Measurements from ENCODE around the gene CCDC127.
"Not testable (repeated sequence)": the region's sequence is repeated elsewhere in the genome, so short reads cannot be mapped to it uniquely, and the experiment has no call there.

The CCDC127 gene

GRCh38 chr5:217494-218456 is at the start of gene CCDC127, which contains the start of gene SDHA:
Gene CCDC127 (minus strand): TSS chr5:218153. CDS start chr5:216849, 1,304 bp downstream.
Gene SDHA (plus strand): TSS chr5:218320. CDS start chr5:218356, 36 bp downstream.
- DNase-seq (ENCODE audit: low spot score), result peak; percentile 96
- peak; percentile 69 for TF ChIP-seq CTCF (IDR thresholded peaks at IDR 0.05; ENCODE audit: poor library complexity, severe bottlenecking)
- H3K27ac ChIP-seq (ENCODE audit: poor library complexity, severe bottlenecking), result peak within 1 kb of the TSS; percentile 73
- peak within 1 kb of the TSS; percentile 75 for H3K4me3 ChIP-seq (ENCODE audit: severe bottlenecking)
- H3K9me3 ChIP-seq (ENCODE audit: severe bottlenecking); H3K27me3 ChIP-seq (ENCODE audit: insufficient read depth, poor library complexity, severe bottlenecking): not testable (repeated sequence)
- H3K4me1 ChIP-seq (ENCODE audit: insufficient read depth, poor library complexity, severe bottlenecking), result peaks cover 30% of the 10 kb centered on the region
- H3K36me3 ChIP-seq (ENCODE audit: low read depth), result peaks cover 23% of the 10 kb centered on the region
- ATAC-seq (ENCODE audit: low read depth), result peak; percentile 73

GRCh38 chr5:267716-268115 is 49.8 kb upstream of the CCDC127 start:
- Histone ChIP-seq H3K4me1 (ENCODE audit: insufficient read depth, poor library complexity, severe bottlenecking) (no peaks in the 10 kb centered on the region), H3K36me3 (ENCODE audit: low read depth) (peaks cover 16% of the 10 kb centered on the region), H3K4me3 (ENCODE audit: severe bottlenecking) (no peak overlapping the region), H3K9me3 (ENCODE audit: severe bottlenecking) (no peaks in the 10 kb centered on the region), H3K27ac (ENCODE audit: poor library complexity, severe bottlenecking) (no peak overlapping the region), H3K27me3 (ENCODE audit: insufficient read depth, poor library complexity, severe bottlenecking) (no peaks in the 10 kb centered on the region)
- ATAC-seq (ENCODE audit: low read depth) (no peak), DNase-seq (ENCODE audit: low spot score) (no peak)
- no peak for TF ChIP-seq CTCF (IDR thresholded peaks at IDR 0.05; ENCODE audit: poor library complexity, severe bottlenecking)

GRCh38 chr5:266311-267026 is 48.5 kb upstream of the CCDC127 start:
- not testable (repeated sequence) for ATAC-seq (ENCODE audit: low read depth); H3K4me3 ChIP-seq (ENCODE audit: severe bottlenecking); DNase-seq (ENCODE audit: low spot score)

GRCh38 chr5:264338-264737 is 46.4 kb upstream of the CCDC127 start:
- no peaks in the 10 kb centered on the region for H3K9me3 ChIP-seq (ENCODE audit: severe bottlenecking)
- H3K4me3 ChIP-seq (ENCODE audit: severe bottlenecking), result no peak overlapping the region
- no peaks in the 10 kb centered on the region for H3K27me3 ChIP-seq (ENCODE audit: insufficient read depth, poor library complexity, severe bottlenecking)
- TF ChIP-seq CTCF (IDR thresholded peaks at IDR 0.05; ENCODE audit: poor library complexity, severe bottlenecking), result no peak
- H3K27ac ChIP-seq (ENCODE audit: poor library complexity, severe bottlenecking), result peak overlapping the region; percentile 82
- peaks cover 16% of the 10 kb centered on the region for H3K36me3 ChIP-seq (ENCODE audit: low read depth)
- ATAC-seq (ENCODE audit: low read depth), result no peak
- DNase-seq (ENCODE audit: low spot score), result no peak
- no peaks in the 10 kb centered on the region for H3K4me1 ChIP-seq (ENCODE audit: insufficient read depth, poor library complexity, severe bottlenecking)

More at GRCh38 chr5:266311-267026, 48.5 kb upstream of the CCDC127 start:
- H3K27ac ChIP-seq (ENCODE audit: poor library complexity, severe bottlenecking); H3K27me3 ChIP-seq (ENCODE audit: insufficient read depth, poor library complexity, severe bottlenecking); H3K4me1 ChIP-seq (ENCODE audit: insufficient read depth, poor library complexity, severe bottlenecking); H3K9me3 ChIP-seq (ENCODE audit: severe bottlenecking): not testable (repeated sequence)
- peaks cover 16% of the 10 kb centered on the region for H3K36me3 ChIP-seq (ENCODE audit: low read depth)

- peaks cover 16% of the 10 kb centered on the region for H3K36me3 ChIP-seq (ENCODE audit: low read depth)
- not testable (repeated sequence) for H3K27me3 ChIP-seq (ENCODE audit: insufficient read depth, poor library complexity, severe bottlenecking); H3K4me3 ChIP-seq (ENCODE audit: severe bottlenecking); H3K9me3 ChIP-seq (ENCODE audit: severe bottlenecking); DNase-seq (ENCODE audit: low spot score); H3K4me1 ChIP-seq (ENCODE audit: insufficient read depth, poor library complexity, severe bottlenecking)
- ATAC-seq (ENCODE audit: low read depth), result peak; percentile 82
- H3K27ac ChIP-seq (ENCODE audit: poor library complexity, severe bottlenecking), result peak overlapping the region; percentile 82
Observed at GRCh38 chr5:263275-263974, 45.5 kb upstream of the CCDC127 start.

Data from RWPE2 (cell line).